GM23338 (cell line): ENCODE data around the gene APOB. TPM values are rescaled to one million over a fixed set of nuclear protein-coding genes. Genes with fewer than 3 reads are reported as not detected.

Source experiments
- ATAC-seq: fragments of 200-7000 bp; cut with Tn5 transposase; 3 replicates; pipeline ENCODE4 v1.9.1; 2020
- DNase-seq: peaks from one replicate; pipeline ENCODE4 v3.0.0-alpha.2; 2015; ENCODE audit warnings: low spot score
- H2AFZ ChIP-seq: fragments of 200-600 bp; sonication (generic); 2 replicates; pipeline ENCODE4 v1.8.0; 2016; ENCODE audit warnings: antibody characterized with exemption, mild to moderate bottlenecking, moderate library complexity
- H3F3A ChIP-seq: fragments of 200-600 bp; sonication (generic); replicated peaks from 2 replicates; pipeline ENCODE4 v1.8.0; 2017; ENCODE audit warnings: antibody characterized with exemption, mixed run types, low read depth
- H3K27ac ChIP-seq: fragments of 200-600 bp; sonication (generic); 2 replicates; pipeline ENCODE4 v1.6.1; 2016; ENCODE audit warnings: low read depth
- H3K27me3 ChIP-seq: fragments of 200-600 bp; sonication (generic); 2 replicates; pipeline ENCODE4 v1.8.0; 2016; ENCODE audit warnings: mild to moderate bottlenecking, mixed run types, moderate library complexity; ENCODE audit not compliant: insufficient read depth
- H3K36me3 ChIP-seq: fragments of 200-600 bp; sonication (generic); 2 replicates; pipeline ENCODE4 v1.8.0; 2016; ENCODE audit warnings: mild to moderate bottlenecking; ENCODE audit not compliant: insufficient read depth
- H3K4me1 ChIP-seq: fragments of 200-600 bp; sonication (generic); 2 replicates; pipeline ENCODE4 v1.8.0; 2016; ENCODE audit warnings: mild to moderate bottlenecking, moderate library complexity; ENCODE audit not compliant: insufficient read depth
- H3K4me2 ChIP-seq: fragments of 200-600 bp; sonication (generic); 2 replicates; pipeline ENCODE4 v1.7.1; 2017; ENCODE audit warnings: mixed run types
- H3K4me3 ChIP-seq: fragments of 200-600 bp; sonication (generic); 2 replicates; pipeline ENCODE4 v1.6.1; 2016; ENCODE audit warnings: mixed run types
- H3K79me2 ChIP-seq: fragments of 200-600 bp; sonication (generic); replicated peaks from 2 replicates; pipeline ENCODE4 v1.8.0; 2017; ENCODE audit warnings: mild to moderate bottlenecking; ENCODE audit not compliant: insufficient read depth
- H3K9me2 ChIP-seq: fragments of 200-600 bp; sonication (generic); 2 replicates; pipeline ENCODE4 v1.8.0; 2017; ENCODE audit not compliant: insufficient read depth
- H4K20me1 ChIP-seq: fragments of 200-600 bp; sonication (generic); replicated peaks from 2 replicates; pipeline ENCODE4 v1.8.0; 2017; ENCODE audit warnings: mild to moderate bottlenecking; ENCODE audit not compliant: insufficient read depth
- H3K27ac Mint-ChIP-seq: 2 replicates; pipeline ENCODE4 v1.8.0; 2020; ENCODE audit warnings: inconsistent platforms, mild to moderate bottlenecking, moderate library complexity, mixed read lengths
- H3K27me3 Mint-ChIP-seq: 3 replicates; pipeline ENCODE4 v1.8.0; 2022; ENCODE audit warnings: low read depth, mild to moderate bottlenecking, moderate library complexity, mixed read lengths, inconsistent platforms; ENCODE audit not compliant: insufficient read depth, poor library complexity
- H3K36me3 Mint-ChIP-seq: 3 replicates; pipeline ENCODE4 v1.8.0; 2021; ENCODE audit warnings: low read depth, mild to moderate bottlenecking, inconsistent platforms, moderate library complexity, mixed read lengths
- H3K4me1 Mint-ChIP-seq: 3 replicates; pipeline ENCODE4 v1.8.0; 2020; ENCODE audit warnings: mild to moderate bottlenecking, inconsistent platforms, mixed read lengths
- H3K4me3 Mint-ChIP-seq: 3 replicates; pipeline ENCODE4 v1.8.0; 2021; ENCODE audit warnings: moderate library complexity, mild to moderate bottlenecking, inconsistent platforms, mixed read lengths
- H3K9me3 Mint-ChIP-seq: 3 replicates; pipeline ENCODE4 v1.8.0; 2020; ENCODE audit warnings: moderate library complexity, mild to moderate bottlenecking, inconsistent platforms, mixed read lengths
- CREB1 ChIP-seq: fragments of 250-450 bp; sonication (Bioruptor Pico); IDR thresholded peaks from 2 replicates; pipeline ENCODE4 v1.5.0; 2020; ENCODE audit warnings: low read depth, mild to moderate bottlenecking, moderate library complexity
- EZH2 ChIP-seq: fragments of 200-600 bp; sonication (generic); IDR thresholded peaks from one replicate; pipeline ENCODE4 v1.8.0; 2017; ENCODE audit warnings: antibody characterized with exemption, mild to moderate bottlenecking, low read depth; ENCODE audit not compliant: unreplicated experiment
- EZH2phosphoT487 ChIP-seq: fragments of 200-600 bp; sonication (generic); IDR thresholded peaks from one replicate; pipeline ENCODE4 v1.8.1; 2018; ENCODE audit warnings: antibody characterized with exemption; ENCODE audit not compliant: unreplicated experiment
- JUNB ChIP-seq: IDR thresholded peaks from one replicate; pipeline ENCODE4 v1.6.1; 2016; ENCODE audit warnings: antibody characterized with exemption; ENCODE audit not compliant: unreplicated experiment
- NANOG ChIP-seq: IDR thresholded peaks from 2 replicates; pipeline ENCODE4 v1.6.1; 2016; ENCODE audit warnings: antibody characterized with exemption, borderline replicate concordance
- POLR2AphosphoS5 ChIP-seq: IDR thresholded peaks from 2 replicates; pipeline ENCODE4 v1.6.1; 2016; ENCODE audit warnings: antibody characterized with exemption, low read depth
- STAT1 ChIP-seq: IDR thresholded peaks from one replicate; pipeline ENCODE4 v1.6.1; 2016; ENCODE audit warnings: antibody characterized with exemption; ENCODE audit not compliant: unreplicated experiment
- ZNF114 ChIP-seq: fragments of 250-450 bp; sonication (Bioruptor Pico); IDR thresholded peaks from 2 replicates; pipeline ENCODE4 v1.5.0; 2020; ENCODE audit warnings: mild to moderate bottlenecking, moderate library complexity
- ZNF331 ChIP-seq: fragments of 250-450 bp; sonication (Bioruptor Pico); IDR thresholded peaks from 2 replicates; pipeline ENCODE4 v1.5.0; 2020; ENCODE audit warnings: low read depth, mild to moderate bottlenecking, moderate library complexity
- polyA plus RNA-seq: library from polyadenylated mRNA; unstranded; fragments of >200 nt; fragmentation: Nextera tagmentation; extraction: Ambion mirVana; gene quantifications from 2 replicates; pipeline ENCODE4 v1.2.1, GENCODE V29; 2016
- total RNA-seq: library from RNA; depleted of rRNA; stranded (reverse); fragments of >200 nt; shearing (Covaris generic); gene quantifications from 2 replicates; pipeline ENCODE4 v1.2.3, GENCODE V29; 2014
- TF ChIP-seq, protein P1 (sequence below), 2 experiments: fragments of 200-600 bp in 1 of 2; sonication (generic) in 1 of 2; conservative IDR thresholded peaks; 2 replicates each; pipeline versions ENCODE4 v1.5.1 to v1.6.1; 2016 to 2017; ENCODE audit warnings: antibody characterized with exemption in 2 of 2, low read depth in 2 of 2, mild to moderate bottlenecking in 2 of 2, moderate library complexity in 1 of 2
- TF ChIP-seq, protein P2 (sequence below): fragments of 250-450 bp; sonication (Bioruptor Pico); IDR thresholded peaks from 2 replicates; pipeline ENCODE4 v1.5.0; 2020; ENCODE audit warnings: mild to moderate bottlenecking, moderate library complexity
- TF ChIP-seq, protein P3 (sequence below): IDR thresholded peaks from 2 replicates; pipeline ENCODE4 v1.6.1; 2016; ENCODE audit warnings: antibody characterized with exemption
- TF ChIP-seq, protein P4 (sequence below): IDR thresholded peaks from one replicate; pipeline ENCODE4 v1.6.1; 2018; ENCODE audit warnings: antibody characterized with exemption; ENCODE audit not compliant: unreplicated experiment

The APOB gene
- total and polyA plus RNA-seq, 2 experiments from 2014 or later: 0.08 to 0.56 TPM

DNA sequence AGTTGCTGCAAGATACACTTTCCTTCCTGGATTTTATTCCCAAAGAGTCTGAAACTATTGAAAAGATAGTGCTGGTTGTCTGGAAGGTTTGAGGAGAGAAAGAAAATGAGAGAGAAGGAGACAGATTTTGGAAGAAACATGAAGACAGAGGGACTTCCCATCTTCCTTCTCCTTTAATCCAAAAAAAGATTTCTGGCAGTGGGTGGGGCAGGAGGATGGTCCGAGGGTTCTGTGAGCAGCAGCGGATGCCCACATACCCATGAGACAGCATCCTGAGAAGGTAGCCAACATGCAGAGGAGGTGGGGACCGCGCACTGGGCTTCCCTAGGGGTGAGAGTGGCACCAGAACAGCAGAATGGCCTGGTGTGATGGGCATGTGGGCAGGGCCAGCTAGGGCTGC, 84.6 kb downstream of the APOB start:
- Histone ChIP-seq H3K36me3 (no peaks in the 10 kb centered on the region), H3K4me1 (no peaks in the 10 kb centered on the region), H3K4me3 (no peak overlapping the region), H3K27me3 (no peaks in the 10 kb centered on the region), H3F3A (no peaks in the 10 kb centered on the region), H4K20me1 (no peaks in the 10 kb centered on the region), H3K9me2 (no peaks in the 10 kb centered on the region), H3K4me2 (no peak overlapping the region), H2AFZ (no peak overlapping the region), H3K27ac (no peak overlapping the region), H3K79me2 (no peaks in the 10 kb centered on the region)
- H3K27ac Mint-ChIP-seq: no peak overlapping the region
- no peak for DNase-seq
- ATAC-seq: no peak
- no peak overlapping the region for H3K4me3 Mint-ChIP-seq
- no peaks in the 10 kb centered on the region for H3K4me1 Mint-ChIP-seq
- peaks cover 8% of the 10 kb centered on the region for H3K27me3 Mint-ChIP-seq
- no peaks in the 10 kb centered on the region for H3K9me3 Mint-ChIP-seq
- TF ChIP-seq, protein P1, sequence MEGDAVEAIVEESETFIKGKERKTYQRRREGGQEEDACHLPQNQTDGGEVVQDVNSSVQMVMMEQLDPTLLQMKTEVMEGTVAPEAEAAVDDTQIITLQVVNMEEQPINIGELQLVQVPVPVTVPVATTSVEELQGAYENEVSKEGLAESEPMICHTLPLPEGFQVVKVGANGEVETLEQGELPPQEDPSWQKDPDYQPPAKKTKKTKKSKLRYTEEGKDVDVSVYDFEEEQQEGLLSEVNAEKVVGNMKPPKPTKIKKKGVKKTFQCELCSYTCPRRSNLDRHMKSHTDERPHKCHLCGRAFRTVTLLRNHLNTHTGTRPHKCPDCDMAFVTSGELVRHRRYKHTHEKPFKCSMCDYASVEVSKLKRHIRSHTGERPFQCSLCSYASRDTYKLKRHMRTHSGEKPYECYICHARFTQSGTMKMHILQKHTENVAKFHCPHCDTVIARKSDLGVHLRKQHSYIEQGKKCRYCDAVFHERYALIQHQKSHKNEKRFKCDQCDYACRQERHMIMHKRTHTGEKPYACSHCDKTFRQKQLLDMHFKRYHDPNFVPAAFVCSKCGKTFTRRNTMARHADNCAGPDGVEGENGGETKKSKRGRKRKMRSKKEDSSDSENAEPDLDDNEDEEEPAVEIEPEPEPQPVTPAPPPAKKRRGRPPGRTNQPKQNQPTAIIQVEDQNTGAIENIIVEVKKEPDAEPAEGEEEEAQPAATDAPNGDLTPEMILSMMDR (conservative IDR thresholded peaks at IDR 0.05; ENCODE audit: low read depth in 2 of 2): no peak
- TF ChIP-seq EZH2 (no peak), POLR2AphosphoS5 (no peak), ZNF114 (no peak), ZNF331 (no peak), NANOG (no peak), JUNB (no peak), CREB1 (no peak), STAT1 (no peak), EZH2phosphoT487 (no peak)
- TF ChIP-seq, protein P2, sequence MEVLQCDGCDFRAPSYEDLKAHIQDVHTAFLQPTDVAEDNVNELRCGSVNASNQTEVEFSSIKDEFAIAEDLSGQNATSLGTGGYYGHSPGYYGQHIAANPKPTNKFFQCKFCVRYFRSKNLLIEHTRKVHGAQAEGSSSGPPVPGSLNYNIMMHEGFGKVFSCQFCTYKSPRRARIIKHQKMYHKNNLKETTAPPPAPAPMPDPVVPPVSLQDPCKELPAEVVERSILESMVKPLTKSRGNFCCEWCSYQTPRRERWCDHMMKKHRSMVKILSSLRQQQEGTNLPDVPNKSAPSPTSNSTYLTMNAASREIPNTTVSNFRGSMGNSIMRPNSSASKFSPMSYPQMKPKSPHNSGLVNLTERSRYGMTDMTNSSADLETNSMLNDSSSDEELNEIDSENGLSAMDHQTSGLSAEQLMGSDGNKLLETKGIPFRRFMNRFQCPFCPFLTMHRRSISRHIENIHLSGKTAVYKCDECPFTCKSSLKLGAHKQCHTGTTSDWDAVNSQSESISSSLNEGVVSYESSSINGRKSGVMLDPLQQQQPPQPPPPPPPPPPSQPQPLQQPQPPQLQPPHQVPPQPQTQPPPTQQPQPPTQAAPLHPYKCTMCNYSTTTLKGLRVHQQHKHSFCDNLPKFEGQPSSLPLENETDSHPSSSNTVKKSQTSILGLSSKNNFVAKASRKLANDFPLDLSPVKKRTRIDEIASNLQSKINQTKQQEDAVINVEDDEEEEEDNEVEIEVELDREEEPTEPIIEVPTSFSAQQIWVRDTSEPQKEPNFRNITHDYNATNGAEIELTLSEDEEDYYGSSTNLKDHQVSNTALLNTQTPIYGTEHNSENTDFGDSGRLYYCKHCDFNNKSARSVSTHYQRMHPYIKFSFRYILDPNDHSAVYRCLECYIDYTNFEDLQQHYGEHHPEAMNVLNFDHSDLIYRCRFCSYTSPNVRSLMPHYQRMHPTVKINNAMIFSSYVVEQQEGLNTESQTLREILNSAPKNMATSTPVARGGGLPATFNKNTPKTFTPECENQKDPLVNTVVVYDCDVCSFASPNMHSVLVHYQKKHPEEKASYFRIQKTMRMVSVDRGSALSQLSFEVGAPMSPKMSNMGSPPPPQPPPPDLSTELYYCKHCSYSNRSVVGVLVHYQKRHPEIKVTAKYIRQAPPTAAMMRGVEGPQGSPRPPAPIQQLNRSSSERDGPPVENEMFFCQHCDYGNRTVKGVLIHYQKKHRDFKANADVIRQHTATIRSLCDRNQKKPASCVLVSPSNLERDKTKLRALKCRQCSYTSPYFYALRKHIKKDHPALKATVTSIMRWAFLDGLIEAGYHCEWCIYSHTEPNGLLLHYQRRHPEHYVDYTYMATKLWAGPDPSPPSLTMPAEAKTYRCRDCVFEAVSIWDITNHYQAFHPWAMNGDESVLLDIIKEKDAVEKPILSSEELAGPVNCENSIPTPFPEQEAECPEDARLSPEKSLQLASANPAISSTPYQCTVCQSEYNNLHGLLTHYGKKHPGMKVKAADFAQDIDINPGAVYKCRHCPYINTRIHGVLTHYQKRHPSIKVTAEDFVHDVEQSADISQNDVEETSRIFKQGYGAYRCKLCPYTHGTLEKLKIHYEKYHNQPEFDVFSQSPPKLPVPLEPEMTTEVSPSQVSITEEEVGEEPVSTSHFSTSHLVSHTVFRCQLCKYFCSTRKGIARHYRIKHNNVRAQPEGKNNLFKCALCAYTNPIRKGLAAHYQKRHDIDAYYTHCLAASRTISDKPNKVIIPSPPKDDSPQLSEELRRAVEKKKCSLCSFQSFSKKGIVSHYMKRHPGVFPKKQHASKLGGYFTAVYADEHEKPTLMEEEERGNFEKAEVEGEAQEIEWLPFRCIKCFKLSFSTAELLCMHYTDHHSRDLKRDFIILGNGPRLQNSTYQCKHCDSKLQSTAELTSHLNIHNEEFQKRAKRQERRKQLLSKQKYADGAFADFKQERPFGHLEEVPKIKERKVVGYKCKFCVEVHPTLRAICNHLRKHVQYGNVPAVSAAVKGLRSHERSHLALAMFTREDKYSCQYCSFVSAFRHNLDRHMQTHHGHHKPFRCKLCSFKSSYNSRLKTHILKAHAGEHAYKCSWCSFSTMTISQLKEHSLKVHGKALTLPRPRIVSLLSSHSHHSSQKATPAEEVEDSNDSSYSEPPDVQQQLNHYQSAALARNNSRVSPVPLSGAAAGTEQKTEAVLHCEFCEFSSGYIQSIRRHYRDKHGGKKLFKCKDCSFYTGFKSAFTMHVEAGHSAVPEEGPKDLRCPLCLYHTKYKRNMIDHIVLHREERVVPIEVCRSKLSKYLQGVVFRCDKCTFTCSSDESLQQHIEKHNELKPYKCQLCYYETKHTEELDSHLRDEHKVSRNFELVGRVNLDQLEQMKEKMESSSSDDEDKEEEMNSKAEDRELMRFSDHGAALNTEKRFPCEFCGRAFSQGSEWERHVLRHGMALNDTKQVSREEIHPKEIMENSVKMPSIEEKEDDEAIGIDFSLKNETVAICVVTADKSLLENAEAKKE: no peak
- TF ChIP-seq, protein P3, sequence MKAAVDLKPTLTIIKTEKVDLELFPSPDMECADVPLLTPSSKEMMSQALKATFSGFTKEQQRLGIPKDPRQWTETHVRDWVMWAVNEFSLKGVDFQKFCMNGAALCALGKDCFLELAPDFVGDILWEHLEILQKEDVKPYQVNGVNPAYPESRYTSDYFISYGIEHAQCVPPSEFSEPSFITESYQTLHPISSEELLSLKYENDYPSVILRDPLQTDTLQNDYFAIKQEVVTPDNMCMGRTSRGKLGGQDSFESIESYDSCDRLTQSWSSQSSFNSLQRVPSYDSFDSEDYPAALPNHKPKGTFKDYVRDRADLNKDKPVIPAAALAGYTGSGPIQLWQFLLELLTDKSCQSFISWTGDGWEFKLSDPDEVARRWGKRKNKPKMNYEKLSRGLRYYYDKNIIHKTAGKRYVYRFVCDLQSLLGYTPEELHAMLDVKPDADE: no peak
- TF ChIP-seq, protein P4, sequence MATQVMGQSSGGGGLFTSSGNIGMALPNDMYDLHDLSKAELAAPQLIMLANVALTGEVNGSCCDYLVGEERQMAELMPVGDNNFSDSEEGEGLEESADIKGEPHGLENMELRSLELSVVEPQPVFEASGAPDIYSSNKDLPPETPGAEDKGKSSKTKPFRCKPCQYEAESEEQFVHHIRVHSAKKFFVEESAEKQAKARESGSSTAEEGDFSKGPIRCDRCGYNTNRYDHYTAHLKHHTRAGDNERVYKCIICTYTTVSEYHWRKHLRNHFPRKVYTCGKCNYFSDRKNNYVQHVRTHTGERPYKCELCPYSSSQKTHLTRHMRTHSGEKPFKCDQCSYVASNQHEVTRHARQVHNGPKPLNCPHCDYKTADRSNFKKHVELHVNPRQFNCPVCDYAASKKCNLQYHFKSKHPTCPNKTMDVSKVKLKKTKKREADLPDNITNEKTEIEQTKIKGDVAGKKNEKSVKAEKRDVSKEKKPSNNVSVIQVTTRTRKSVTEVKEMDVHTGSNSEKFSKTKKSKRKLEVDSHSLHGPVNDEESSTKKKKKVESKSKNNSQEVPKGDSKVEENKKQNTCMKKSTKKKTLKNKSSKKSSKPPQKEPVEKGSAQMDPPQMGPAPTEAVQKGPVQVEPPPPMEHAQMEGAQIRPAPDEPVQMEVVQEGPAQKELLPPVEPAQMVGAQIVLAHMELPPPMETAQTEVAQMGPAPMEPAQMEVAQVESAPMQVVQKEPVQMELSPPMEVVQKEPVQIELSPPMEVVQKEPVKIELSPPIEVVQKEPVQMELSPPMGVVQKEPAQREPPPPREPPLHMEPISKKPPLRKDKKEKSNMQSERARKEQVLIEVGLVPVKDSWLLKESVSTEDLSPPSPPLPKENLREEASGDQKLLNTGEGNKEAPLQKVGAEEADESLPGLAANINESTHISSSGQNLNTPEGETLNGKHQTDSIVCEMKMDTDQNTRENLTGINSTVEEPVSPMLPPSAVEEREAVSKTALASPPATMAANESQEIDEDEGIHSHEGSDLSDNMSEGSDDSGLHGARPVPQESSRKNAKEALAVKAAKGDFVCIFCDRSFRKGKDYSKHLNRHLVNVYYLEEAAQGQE: no peak
- no peaks in the 10 kb centered on the region for H3K36me3 Mint-ChIP-seq
